T follicular helper cell (primary cell): ENCODE data around the gene ERRFI1.

ENCODE experiments used
- DNase-seq: peaks from one replicate; pipeline ENCODE4 v3.0.0-alpha.2; 2020; ENCODE audit warnings: low read depth

The ERRFI1 gene

DNA sequence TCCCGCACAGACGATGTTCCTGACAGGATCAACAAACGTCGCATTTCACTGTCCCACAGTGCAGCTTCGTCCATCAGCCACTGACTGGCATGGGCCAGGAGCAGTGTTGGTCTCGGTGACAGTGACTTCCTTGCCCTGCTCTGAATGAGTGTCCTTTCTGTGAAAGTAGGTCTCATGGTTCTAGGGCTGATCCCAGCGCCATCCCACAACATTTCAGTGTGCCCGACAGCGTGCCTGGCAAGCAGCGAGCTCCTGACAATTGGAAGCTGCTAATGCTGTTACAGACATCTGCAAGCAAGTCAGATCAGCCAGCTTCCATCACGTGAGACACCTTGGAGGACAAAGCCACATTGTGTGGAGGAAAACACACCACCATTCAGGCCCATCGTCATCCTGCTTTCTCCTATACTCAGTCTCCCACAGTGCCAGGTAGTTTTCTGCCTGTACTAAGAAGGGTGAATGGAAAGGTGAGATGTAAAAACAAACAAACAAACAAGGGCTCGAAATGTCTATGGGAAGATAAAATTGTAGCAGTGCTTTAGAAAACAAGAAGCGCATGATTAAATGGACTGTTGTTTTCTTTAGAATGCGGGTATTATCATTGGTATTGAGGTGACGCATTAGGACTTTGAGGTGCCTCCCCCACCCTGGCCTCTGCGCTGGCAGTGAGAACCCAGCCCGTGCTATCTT, 21.9 kb downstream of the ERRFI1 start:
- DNase-seq: no peak

GRCh38 chr1:8003438-8004112, 22.5 kb downstream of the ERRFI1 start:
- no peak for DNase-seq

DNA sequence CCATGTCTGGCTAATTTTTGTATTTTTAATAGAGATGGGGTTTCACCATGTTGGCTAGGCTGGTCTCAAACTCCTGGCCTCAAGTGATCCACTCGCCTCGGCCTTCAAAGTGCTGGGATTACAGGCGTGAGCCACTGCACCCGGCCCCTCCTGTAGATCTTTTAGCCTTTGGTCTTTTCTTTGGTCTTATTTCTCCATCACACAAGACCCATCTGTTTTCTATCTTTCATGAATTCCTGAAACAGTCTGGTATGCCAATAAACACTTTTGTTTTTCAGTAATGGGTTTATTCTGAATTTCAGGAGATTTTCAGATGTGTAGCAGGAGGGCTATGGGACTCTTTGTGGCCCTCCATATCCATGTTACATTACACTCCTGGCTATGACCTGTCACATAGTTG, 23.2 kb downstream of the ERRFI1 start:
- no peak for DNase-seq

DNA sequence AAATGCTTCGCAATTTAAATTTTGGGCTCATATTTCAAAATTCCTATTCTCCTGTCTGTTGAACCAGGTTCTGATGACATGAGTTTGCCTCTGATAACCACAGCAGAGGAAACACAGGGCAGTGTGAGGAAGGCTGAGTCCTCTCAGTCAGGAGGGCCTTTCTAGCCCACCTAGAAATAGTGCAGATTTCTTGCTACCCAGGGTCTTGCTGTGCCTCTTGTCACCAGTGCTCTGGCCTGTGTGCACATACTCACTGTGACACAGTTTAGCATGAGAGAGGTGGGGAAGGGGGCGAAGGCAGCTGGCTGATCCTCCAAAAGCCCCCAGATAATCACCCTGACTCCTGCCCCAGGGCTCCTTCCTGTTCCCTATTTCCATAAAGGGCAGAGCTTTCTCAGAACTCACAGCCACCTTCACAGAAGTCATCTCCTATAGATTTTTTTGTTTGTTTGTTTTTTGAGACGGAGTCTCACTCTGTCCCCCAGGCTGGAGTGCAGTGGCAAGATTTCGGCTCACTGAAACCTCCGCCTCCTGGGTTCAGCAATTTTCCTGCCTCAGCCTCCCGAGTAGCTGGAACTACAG, 23.7 kb downstream of the ERRFI1 start:
- no peak for DNase-seq

- DNase-seq: no peak
Observed at GRCh38 chr1:7995437-7995836, 30.7 kb downstream of the ERRFI1 start.

DNA sequence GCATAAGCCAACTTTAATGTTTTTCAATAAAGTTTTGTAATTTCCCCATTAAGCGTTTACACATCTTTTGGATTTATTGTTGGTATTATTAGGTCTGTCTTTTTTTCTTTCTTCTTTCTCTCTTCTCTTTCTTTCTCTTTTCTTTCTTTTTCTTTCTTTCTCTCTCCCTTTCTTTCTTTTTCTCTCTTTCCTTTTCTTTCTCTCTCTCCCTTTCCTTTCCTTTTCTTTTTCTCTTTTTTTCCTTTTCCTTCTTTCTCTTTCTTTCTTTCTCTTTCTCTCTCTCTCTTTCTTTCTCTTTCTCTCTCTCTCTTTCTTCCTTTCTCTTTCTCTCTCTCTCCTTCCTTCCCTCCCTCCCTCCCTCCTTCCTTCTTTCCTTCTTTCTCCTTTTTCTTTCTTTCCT, 31.3 kb downstream of the ERRFI1 start:
- no peak for DNase-seq

- DNase-seq: no peak
Observed at GRCh38 chr1:7993593-7994479, 32.3 kb downstream of the ERRFI1 start.

GRCh38 chr1:7992885-7993284, 33.2 kb downstream of the ERRFI1 start:
- DNase-seq: no peak

- no peak for DNase-seq
Observed at GRCh38 chr1:7991504-7992440, 34.3 kb downstream of the ERRFI1 start.

DNA sequence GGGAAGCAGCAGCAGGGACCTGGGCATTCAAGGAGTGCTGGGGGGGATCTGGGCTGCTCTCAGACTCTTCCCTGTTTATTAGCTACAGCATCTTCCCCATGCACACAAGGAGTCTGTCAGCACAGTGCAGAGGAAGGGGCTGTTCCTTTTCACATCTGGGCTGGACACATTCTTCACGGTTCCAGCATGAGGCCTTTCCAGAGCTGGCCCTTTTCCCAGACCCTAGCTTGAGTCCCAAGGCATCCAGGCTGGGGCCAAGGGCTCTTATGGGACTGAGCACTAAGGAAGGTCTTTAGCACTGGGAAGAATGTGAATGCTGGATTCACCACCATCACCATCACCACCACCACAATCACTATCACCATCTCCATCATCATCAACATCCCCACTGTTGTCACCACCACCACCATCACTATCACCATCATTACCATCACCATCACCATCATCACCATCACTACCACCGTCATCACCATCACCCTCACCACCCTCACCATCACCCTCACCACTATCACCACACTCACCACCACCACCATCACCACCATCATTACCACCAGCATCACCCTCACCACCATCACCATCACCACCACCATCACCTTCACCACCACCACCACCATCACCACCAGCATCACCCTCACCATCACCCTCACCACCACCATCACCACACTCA, 36.2 kb downstream of the ERRFI1 start:
- DNase-seq: no peak

- DNase-seq: no peak
Observed at GRCh38 chr1:7988576-7988975, 37.5 kb downstream of the ERRFI1 start.

- DNase-seq: no peak
Observed at GRCh38 chr1:7987528-7987927, 38.6 kb downstream of the ERRFI1 start.

- DNase-seq: no peak
Observed at GRCh38 chr1:7985851-7986612, 40.1 kb downstream of the ERRFI1 start.

- DNase-seq: no peak
Observed at GRCh38 chr1:7984811-7985210, 41.3 kb downstream of the ERRFI1 start.

DNA sequence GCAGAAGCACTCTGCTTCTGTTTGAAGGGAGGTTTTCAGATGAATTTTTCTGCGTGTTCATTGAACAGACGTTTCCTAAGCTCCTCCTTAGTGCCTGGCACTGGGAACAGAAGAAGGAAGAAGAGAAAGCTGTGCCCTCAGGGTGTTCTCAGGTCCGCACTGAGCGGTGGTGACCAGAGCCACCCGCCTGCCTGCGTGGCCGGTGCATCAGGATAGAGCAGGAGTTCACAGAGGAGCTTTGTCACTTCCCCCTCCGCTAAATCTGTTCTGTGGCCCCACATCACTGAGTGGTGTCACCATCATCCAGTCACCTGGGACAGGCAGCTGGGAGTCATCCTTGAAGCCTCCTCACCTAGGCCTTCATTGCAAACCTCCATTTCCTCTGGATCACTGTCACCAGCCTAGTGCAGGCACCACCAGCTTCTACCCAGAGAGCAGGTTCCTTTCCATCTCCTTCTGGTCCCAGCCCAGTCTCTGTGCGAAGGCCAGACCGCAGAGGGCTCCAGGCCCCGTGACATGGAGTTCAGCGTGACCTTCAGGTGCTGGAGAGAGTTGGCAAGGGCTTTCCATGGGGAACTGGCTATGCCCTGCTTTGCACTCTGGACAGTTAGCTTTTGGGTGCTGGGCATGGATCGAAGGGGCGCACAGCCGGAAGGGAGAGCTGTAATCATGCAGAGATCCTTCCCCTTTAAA, 42.9 kb downstream of the ERRFI1 start:
- DNase-seq: no peak

DNA sequence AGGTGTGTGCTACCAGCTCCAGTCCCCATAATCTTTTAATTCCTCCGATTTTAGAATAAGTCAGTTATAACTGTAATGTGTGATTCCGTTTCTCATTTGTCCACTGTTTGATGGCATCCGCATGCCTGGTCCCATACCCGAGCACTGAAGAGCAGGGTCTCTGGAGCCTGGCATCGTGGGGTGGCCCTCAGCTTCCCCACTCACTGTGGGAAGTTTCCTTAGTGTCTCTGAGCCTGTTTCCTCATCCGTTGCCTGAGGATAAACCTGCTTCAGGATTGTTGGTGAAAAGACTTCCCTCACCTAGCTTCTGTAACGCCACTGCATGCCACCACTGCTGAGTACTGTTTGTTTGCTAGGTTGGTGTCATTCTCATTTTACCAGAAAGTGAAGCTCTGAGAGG, 45.1 kb downstream of the ERRFI1 start:
- no peak for DNase-seq

- no peak for DNase-seq
Observed at GRCh38 chr1:7975212-7975865, 50.8 kb downstream of the ERRFI1 start.

DNA sequence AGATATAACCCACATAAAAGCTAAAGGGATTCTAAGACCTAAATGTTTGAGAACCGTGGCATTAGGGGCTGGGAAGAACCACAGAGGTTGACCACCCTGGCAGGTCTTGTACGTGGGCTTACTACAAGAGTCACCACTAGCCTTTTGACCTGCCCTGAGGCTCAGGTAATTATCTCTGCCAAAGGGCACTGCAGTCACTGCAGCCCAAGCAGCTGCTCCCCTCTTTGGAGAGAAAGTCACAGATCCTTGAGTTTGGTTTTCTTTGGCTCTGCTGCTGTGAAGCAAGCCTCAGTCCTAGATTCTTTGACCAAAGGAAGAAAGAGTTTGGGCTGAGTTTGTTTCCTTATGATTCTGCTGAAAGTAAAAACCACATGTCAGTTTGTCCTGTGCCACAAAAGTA, 53.0 kb downstream of the ERRFI1 start:
- DNase-seq: no peak

GRCh38 chr1:7972285-7972684, 53.8 kb downstream of the ERRFI1 start:
- DNase-seq: no peak
